Forelimb muscle (tissue), 1 donor: ENCODE measurements around the gene FCGR3B. TPM values are rescaled to one million over a fixed set of nuclear protein-coding genes. Genes with fewer than 3 reads are reported as not detected.
"Not testable (repeated sequence)": the region's sequence is repeated elsewhere in the genome, so short reads cannot be mapped to it uniquely, and the experiment has no call there.

Experiments used
- DNase-seq: peaks from one replicate; pipeline ENCODE4 v3.0.0-alpha.2; 2013; ENCODE audit warnings: low read depth
- polyA plus RNA-seq: library from polyadenylated mRNA; unstranded; fragments of 120-200 nt; gene quantifications from one replicate; pipeline ENCODE4 v1.2.1, GENCODE V29; 2013; ENCODE audit not compliant: insufficient read length

FCGR3B gene
- polyA plus RNA-seq, 1 donor = 0.33 TPM

- DNase-seq = not testable (repeated sequence)
Observed at GRCh38 chr1:161605762-161606540, 25.0 kb downstream of the FCGR3B start.

GRCh38 chr1:161605024-161605423 is 26.0 kb downstream of the FCGR3B start:
- DNase-seq = not testable (repeated sequence)

DNA sequence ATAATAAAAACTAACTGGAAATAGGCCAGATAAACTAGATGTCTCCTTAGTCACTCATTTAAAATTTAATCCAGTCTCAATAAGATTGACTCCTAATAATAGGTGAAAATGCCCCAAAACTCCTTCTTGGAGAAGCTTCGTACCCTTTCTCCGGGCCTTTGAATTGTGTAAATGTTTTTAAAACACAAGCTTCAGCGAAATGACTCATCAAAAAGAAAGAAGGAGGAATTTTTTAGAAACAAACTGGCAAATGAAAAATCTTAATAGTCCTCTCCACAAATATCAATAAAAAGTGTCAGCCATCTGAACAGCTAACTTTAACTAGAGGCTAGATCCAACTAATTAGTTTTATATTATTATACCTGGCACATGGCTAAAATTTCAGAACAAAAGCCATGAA is 33.9 kb downstream of the FCGR3B start:
- not testable (repeated sequence) for DNase-seq

- DNase-seq = not testable (repeated sequence)
Observed at GRCh38 chr1:161595583-161595982, 35.4 kb downstream of the FCGR3B start.

DNA sequence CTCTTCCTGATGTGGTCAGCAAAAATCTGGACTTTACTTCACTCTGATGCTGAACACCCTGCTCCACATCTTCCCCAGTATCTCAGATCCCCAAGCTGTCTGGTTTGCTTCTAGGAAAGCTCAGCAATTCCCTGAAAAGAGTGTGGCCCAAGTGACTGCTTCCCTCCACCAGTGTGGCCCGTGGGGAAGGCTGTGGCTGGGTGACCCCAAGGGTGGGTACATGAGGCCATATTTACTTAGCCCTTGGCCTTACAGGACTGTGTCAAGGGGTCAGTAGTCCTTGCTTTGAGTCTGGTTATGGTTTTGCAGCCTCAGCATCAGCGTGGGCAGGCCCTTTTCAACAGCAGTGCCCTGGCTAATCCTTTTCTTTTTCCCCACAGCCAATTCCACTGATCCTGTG is 35.8 kb downstream of the FCGR3B start:
- DNase-seq = not testable (repeated sequence)

DNA sequence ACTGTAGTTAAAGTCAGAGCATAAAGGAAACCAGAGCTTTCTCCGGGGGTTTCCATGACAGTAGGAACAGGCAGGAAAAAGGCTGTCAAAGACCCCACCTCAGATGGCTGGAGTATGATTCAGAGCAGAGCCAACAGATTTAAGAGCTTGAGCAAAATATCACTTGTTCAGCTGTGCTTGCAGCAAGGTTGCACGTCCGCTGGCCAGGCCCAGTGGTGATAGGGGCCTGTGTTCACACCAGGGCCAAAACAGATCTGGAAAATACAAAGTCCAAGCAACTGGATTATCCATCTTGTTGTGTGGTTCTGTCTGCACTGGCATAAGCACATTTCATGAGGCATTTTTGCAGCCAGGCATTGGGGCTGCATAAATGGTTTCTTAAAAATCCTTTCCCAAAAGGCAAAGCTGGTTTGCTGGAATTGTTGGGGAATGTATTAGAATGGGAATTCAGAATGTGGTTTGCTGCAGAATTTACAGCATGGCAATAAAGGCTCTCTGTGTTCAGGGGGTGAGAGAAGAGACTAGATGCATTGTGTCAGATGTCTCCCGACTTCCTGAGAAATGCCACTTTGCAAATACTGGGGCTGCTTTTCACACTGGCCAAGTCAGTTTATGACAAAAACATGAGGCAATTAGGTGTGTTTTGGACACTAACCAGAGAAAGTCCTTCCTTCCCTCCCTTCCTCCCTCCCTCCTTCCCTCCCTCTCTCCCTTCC is 36.5 kb downstream of the FCGR3B start:
- not testable (repeated sequence) for DNase-seq

DNA sequence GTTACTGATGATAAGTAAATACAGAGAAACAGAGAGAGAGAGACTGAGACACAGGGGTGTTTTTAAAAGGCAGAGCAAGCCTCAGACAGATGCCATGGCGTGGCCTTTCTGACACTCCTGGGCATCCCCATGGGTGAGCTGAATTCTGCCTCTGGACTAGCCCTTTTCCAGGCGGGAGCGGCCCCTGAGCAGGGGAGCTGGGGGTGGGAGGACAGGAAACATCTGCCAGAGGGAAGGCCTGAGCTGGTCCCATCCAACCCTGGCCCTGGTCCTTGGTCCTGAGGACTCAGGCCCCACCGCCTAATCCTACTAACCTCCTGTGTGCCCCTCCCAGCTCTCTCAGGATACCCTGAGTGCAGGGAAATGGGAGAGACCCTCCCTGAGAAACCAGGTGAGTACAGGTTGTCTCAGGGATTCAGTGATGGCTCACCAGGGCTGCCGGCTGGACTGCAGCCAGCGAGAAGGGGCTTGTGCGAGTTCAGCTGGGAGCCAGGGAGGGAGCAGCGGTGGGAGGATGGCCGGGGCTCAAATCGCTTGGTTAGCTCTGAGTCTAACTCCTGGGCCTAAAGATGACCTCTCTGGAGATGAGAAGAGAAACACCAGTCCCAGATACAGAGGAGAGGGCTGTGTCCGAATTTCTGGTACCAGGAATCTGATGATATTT is 37.8 kb downstream of the FCGR3B start:
- not testable (repeated sequence) for DNase-seq

DNA sequence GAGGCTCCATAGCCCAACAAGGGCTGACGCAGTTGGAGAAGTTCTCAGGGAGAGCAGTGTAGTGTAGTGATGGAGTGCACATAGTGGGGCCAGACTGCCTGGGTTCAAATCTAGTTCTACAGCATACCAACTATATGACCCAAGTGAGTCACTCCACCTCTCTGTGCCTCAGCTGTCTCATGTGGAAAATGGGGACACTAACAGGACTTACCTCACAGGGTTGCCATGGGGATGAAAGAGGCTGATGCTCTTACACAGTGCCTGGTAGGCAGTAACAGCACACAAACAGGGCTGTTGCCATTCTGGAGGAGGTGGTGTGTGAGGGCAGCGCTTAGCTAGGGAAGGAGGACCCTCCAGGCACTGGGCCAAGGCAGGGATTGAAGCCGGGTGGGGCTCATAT is 38.4 kb downstream of the FCGR3B start:
- not testable (repeated sequence) for DNase-seq

DNA sequence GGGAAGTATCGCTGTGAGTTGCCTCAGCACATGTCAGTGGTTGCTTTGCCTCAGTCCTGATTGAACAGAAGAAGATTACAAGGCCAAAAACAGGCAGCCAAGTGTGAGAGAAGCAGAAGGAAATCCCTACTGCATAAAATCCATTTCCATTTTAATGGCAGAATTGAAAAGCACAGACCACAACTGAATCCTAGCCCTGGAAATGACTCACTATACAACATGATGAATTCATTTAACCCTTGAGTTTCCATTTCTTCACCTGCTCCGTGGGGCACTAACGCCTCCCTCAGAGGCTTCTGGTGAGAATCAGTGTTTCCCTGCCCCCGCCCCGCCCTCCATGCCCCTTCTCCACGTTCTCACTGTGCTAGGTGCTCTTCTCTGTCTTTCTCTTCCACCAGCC is 41.1 kb downstream of the FCGR3B start:
- not testable (repeated sequence) for DNase-seq

- not testable (repeated sequence) for DNase-seq
Observed at GRCh38 chr1:161589365-161589764, 41.6 kb downstream of the FCGR3B start.

DNA sequence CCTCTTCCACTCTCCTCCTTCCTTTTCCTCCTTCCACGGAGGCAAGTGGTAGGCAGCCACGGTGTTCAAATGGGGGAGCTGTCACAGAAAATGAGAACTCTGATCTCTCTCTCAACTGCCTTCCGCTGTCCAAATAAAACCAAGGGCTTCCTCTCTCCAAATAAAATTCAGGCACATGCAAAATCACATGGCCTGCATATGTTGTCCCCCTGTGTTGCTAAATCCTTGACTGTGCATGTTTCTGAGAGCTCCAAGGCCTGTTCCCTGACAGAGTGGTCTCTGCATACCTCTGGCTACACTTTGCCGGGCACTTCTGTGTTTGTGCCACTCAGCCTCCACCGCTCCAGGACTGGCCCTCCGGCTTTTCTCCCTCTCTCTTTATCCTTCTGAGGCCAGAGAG is 42.4 kb downstream of the FCGR3B start:
- not testable (repeated sequence) for DNase-seq

GRCh38 chr1:161582882-161583281 is 48.1 kb downstream of the FCGR3B start:
- DNase-seq = not testable (repeated sequence)

GRCh38 chr1:161580879-161581537 is 50.0 kb downstream of the FCGR3B start:
- DNase-seq = not testable (repeated sequence)

DNA sequence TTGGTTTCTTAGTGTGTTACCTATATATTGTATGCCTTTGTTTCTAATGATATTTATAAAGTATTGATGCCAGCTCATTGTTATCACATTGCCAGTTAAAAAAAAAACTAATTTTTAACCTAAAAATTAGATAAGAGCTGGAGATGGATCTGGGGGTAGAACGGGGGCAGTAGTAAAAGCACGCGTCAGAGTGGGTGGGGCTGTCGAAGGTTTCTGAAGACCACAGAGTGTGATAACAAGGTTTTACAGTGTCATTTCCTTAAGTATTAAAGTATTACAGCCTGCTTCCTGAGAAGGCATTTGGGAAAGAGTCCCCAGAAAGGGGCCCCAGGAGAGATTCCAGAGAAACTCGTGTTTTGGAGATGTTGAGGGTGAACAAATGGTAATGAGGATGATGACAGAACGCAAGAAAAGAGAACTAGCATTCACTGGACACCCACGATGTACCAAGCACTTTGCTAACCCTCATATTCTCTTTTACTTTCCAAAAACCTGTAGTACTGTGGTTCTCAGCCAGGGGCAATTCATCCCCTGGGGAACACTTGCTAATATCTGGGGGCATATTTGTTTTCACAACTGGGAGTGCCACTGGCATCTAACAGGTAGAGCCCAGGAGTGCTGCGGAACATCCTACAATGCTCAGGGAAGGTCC is 51.0 kb downstream of the FCGR3B start:
- not testable (repeated sequence) for DNase-seq

DNA sequence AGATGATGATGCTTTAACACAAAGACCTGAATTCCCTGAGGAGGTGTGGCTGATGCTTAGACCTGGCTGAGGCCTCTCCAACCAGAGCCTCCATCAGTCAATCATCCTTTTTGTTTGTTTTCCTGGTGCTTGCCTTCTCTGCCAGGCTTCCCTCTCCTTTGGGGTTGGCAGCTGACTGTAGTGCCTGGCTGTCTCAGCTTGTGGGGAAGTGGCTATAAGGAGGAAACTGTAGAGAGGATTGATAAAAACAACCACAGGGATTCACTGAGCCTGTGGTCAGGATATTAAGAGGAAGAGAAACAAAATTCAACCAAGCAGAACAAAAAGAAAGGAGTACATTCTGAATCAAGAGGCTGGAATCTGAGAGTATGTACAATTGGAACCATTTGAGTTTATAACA is 54.3 kb downstream of the FCGR3B start:
- not testable (repeated sequence) for DNase-seq

Other genes starting within 250 kb of the FCGR3B start
- gene FCGR2A, start 125.7 kb downstream of the FCGR3B start, polyA plus RNA-seq = 3.6 TPM
- 0.57 TPM for gene HSPA6, start 106.6 kb downstream of the FCGR3B start, polyA plus RNA-seq
- gene FCGR3A, start 81.4 kb downstream of the FCGR3B start, polyA plus RNA-seq = 0.81 TPM
- gene FCGR2B, start 32.0 kb upstream of the FCGR3B start, polyA plus RNA-seq = 0.16 TPM
- gene FCRLA, start 76.1 kb upstream of the FCGR3B start, polyA plus RNA-seq = 0.27 TPM
- 0.40 TPM for gene FCRLB, start 90.4 kb upstream of the FCGR3B start, polyA plus RNA-seq
- gene DUSP12, start 118.6 kb upstream of the FCGR3B start, polyA plus RNA-seq = 24.2 TPM
- 15.5 TPM for gene ATF6, start 135.1 kb upstream of the FCGR3B start, polyA plus RNA-seq